GM13977 (cell line): Measurements from ENCODE around the gene PHKA2.
A peak's percentile ranks its signal among the peaks of the same experiment; 100 is the strongest.

Source experiments
- DNase-seq: peaks from one replicate; pipeline ENCODE4 v3.0.0; 2012; ENCODE audit warnings: low spot score
- in situ Hi-C: fragments of 300-500 bp; cut with MboI; formaldehyde crosslinking; loops from one replicate; pipeline ENCODE4 v1.12.0; 2022; ENCODE audit warnings: low sequenced_read_pairs, low pct_unique_long_range_greater_than_20kb, mixed read lengths, inconsistent platforms; ENCODE audit not compliant: unreplicated experiment
- TF ChIP-seq, protein P1 (sequence below): IDR thresholded peaks from 2 replicates; pipeline ENCODE4 v1.5.1; 2012; ENCODE audit warnings: mild to moderate bottlenecking, control low read depth; ENCODE audit not compliant: insufficient read depth; ENCODE audit errors: extremely low read depth, missing control alignments

The PHKA2 gene

DNA sequence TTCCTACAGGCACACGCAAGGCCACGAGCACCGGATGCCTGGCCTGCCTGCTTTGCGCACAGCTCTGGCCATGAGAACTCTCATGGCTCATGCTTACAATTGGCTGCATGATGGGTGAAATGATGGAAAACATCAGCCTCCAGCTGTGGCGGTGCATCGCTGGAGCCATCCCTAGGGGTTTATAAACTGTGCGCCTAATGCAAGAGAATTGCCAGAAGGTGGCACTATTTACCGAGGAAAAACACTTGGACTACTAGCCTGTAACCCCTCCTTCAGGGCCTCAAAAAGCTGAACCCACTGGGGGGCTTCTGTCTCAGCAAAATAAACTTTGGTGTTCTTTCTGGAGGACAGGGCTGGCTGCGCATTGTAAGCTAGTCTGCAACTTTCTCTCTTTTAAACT, 51.9 kb downstream of the PHKA2 start:
- in situ Hi-C loops, result no loop called here
- TF ChIP-seq, protein P1, sequence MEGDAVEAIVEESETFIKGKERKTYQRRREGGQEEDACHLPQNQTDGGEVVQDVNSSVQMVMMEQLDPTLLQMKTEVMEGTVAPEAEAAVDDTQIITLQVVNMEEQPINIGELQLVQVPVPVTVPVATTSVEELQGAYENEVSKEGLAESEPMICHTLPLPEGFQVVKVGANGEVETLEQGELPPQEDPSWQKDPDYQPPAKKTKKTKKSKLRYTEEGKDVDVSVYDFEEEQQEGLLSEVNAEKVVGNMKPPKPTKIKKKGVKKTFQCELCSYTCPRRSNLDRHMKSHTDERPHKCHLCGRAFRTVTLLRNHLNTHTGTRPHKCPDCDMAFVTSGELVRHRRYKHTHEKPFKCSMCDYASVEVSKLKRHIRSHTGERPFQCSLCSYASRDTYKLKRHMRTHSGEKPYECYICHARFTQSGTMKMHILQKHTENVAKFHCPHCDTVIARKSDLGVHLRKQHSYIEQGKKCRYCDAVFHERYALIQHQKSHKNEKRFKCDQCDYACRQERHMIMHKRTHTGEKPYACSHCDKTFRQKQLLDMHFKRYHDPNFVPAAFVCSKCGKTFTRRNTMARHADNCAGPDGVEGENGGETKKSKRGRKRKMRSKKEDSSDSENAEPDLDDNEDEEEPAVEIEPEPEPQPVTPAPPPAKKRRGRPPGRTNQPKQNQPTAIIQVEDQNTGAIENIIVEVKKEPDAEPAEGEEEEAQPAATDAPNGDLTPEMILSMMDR, result peak; percentile 29
- no peak for DNase-seq

DNA sequence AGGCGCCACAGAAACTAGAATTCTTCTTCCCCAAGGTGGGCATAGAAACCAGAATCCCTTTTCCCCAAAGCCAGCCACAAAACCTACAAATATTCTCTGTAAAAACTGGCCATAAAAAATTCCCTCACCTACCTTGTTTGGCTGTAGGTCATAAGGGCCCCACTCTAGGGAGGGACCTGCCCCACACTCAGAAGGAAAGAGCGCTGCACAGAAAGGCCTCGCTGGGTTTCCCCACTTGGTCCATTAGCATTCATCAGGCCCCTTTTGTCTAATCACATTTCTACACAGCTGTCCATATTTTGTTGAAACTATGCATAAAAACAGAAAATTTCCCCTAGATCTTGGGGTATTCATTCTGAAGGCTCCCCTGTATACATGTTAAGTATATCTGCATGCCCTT, 54.1 kb downstream of the PHKA2 start:
- TF ChIP-seq, protein P1, result no peak
- DNase-seq, result no peak
- in situ Hi-C loops, result no loop called here

DNA sequence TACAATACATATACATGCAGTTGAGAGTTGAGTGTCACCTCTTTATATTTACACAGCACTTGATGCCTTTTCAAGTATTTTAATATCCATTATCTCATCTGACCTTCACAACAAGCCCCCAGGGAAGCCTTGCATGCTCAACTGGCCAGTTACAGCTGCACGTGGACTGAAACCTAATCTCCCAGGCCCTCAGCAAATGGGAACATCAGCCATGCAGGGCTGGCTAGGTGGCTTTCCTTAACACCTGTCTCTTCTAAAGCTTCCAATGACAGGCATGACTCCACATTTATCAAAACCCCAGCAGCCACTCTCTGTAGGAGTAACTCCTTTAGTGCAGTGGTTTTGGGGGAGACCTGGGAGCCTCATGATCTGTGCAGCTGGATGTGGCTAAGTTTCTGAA, 56.4 kb downstream of the PHKA2 start:
- no peak for DNase-seq
- in situ Hi-C loops, result no loop called here
- TF ChIP-seq, protein P1, result no peak

DNA sequence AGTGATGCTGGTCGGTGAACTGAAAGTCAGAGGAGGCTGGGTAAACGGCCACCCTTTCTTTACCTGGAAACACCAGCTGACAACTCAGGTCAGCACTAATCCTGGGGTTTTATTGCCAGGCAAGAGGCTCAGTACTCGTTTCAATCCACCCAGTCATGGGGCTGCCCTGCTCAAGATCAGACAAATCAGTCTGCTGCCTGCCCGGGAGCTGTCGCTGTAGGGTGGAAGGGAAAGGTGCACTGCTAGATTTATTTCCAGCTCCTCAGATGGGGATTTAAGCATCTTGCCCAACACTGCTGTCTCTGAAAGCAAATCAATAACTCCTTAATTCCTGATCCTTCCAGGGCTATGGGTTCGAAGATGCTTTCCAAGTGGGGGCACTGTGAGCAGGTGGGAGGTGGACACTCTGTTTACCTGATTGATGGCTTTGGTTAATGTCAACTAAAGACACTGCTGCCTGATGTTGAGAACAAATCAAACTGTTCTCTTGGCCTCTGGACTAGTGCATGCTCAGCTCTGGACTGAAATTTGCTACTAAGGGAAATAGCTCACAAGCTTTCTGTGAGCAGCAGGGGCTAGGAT, 59.3 kb downstream of the PHKA2 start:
- TF ChIP-seq, protein P1, result no peak
- DNase-seq, result no peak
- in situ Hi-C loops, result no loop called here

DNA sequence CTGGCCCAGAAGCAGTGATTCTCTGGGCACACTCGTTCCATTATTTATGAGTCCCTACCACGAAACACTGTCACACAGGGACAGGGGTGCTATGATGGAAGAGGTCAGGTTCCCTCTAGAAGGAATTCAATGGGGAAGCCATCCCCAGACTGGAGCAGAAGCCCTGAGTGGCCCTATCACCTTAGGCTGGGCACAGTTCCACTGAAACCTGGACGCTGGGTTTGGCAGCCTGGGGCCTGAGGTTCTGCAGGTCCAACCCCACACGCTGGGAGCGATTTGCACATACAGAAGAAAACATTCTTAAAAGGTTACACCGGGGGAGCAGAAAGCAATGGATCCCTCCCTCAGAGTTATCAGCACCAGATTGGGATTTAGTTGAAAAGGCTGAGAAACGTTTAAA, 63.3 kb downstream of the PHKA2 start:
- TF ChIP-seq, protein P1, result no peak
- in situ Hi-C loops, result no loop called here
- no peak for DNase-seq

DNA sequence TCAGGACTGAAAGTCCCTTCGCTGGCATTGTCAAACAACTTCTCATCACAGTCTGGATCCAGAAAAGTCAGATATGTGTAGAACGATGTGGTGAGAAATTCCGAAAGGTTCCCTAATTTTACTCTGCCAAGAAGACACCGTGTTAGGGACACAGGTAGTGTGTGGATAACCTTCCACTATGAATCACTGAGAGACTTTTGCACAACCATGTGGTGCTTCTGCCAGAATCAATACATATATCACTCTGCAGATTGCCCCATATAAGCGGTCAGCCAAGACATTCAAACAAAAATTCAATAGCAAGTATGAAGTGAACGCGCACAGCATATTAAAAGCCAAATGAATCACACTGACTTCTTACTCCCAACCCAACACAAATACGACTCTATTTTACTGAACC, 63.8 kb downstream of the PHKA2 start:
- TF ChIP-seq, protein P1, result no peak
- no peak for DNase-seq
- in situ Hi-C loops, result no loop called here

DNA sequence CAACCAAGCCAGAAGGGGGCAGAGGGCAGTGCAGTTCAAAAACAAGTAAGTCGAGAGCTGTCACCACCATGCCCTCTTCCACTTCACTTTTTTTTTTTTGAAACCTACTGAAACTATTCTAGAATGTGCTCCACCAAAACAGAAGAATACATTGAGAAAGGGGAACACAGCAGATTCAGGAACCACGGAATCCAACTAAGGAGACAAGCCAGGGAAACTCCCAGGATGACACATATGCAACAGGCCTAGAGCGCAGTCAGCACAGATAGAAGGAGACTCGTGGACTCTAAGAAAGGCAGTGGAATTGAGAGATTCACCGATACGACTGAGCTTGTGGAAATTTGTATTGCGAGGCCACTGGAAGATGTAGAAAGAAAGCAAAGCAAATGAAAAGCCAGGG, 66.1 kb downstream of the PHKA2 start:
- TF ChIP-seq, protein P1, result no peak
- in situ Hi-C loops, result no loop called here
- DNase-seq, result no peak
